ENCODE results near the gene HVCN1. TPM values are rescaled to one million over a fixed set of nuclear protein-coding genes. Genes with fewer than 3 reads are reported as not detected.

Gene HVCN1
- total RNA-seq, 4 donors from 2014 or later, result 1.3 to 6.0 (median 1.9) TPM

DNA sequence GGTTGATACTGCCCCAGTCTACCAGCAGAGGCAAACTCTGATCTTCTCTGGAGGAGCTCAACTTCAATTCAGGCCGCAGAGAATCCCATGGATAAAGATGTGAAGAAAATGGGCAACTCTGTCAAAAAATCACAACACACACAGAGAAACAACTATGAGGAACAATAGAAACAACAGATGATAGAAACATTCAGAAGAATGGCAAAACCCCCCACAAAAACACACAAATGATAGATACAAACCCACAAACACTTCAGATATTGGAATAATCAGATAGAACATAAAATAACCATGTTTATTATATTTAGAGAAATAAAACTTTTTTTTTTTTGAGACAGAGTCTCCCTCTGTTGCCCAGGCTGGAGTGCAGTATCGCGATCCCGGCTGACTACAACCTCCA lies 20.0 kb upstream of the HVCN1 start:
- 96% methylated on average over 4 of the region's 4 CpGs for WGBS
- peaks cover 3% of the 10 kb centered on the region for H3K36me3 ChIP-seq
- no peak for DNase-seq (ENCODE audit: low spot score in 2 of 2)
- no peak for TF ChIP-seq EP300 (IDR thresholded peaks at IDR 0.05)
- TF ChIP-seq, protein P1, sequence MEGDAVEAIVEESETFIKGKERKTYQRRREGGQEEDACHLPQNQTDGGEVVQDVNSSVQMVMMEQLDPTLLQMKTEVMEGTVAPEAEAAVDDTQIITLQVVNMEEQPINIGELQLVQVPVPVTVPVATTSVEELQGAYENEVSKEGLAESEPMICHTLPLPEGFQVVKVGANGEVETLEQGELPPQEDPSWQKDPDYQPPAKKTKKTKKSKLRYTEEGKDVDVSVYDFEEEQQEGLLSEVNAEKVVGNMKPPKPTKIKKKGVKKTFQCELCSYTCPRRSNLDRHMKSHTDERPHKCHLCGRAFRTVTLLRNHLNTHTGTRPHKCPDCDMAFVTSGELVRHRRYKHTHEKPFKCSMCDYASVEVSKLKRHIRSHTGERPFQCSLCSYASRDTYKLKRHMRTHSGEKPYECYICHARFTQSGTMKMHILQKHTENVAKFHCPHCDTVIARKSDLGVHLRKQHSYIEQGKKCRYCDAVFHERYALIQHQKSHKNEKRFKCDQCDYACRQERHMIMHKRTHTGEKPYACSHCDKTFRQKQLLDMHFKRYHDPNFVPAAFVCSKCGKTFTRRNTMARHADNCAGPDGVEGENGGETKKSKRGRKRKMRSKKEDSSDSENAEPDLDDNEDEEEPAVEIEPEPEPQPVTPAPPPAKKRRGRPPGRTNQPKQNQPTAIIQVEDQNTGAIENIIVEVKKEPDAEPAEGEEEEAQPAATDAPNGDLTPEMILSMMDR (IDR thresholded peaks at IDR 0.05), result no peak
- no peak overlapping the region for H3K27ac ChIP-seq
- H3K9me3 ChIP-seq, result no peaks in the 10 kb centered on the region
- H3K27me3 ChIP-seq, result no peaks in the 10 kb centered on the region
- H3K4me3 ChIP-seq, result no peak overlapping the region
- no peaks in the 10 kb centered on the region for H3K4me1 ChIP-seq

DNA sequence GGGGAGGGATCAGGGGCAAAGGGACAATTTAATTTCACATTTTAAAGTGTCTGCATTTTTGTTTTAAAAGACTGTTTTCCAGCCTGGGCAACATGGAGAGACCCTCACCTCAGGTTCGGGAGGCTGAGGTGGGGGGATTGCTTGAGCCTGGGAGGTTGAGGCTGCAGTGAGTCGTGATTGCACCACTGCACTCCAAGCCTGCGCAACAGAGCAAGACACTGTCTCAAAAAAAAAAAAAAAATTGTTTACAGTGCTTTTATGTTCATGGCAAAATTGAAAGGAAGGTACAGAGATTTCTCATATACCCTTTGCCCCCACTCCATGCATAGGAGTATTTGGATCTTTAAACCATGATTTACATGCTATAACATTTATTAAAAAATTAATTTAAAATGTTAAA lies 16.4 kb upstream of the HVCN1 start:
- Histone ChIP-seq H3K9me3 (no peaks in the 10 kb centered on the region), H3K4me3 (no peak overlapping the region), H3K27me3 (no peaks in the 10 kb centered on the region), H3K27ac (no peak overlapping the region), H3K36me3 (no peaks in the 10 kb centered on the region), H3K4me1 (no peaks in the 10 kb centered on the region)
- TF ChIP-seq POLR2AphosphoS5 (IDR thresholded peaks at IDR 0.05) (no peak), EP300 (IDR thresholded peaks at IDR 0.05) (no peak), POLR2A (IDR thresholded peaks at IDR 0.05) (no peak)
- TF ChIP-seq, protein P1 (IDR thresholded peaks at IDR 0.05), result no peak
- no peak for DNase-seq (ENCODE audit: low spot score in 2 of 2)
- 67% methylated on average over 3 of the region's 3 CpGs for WGBS

DNA sequence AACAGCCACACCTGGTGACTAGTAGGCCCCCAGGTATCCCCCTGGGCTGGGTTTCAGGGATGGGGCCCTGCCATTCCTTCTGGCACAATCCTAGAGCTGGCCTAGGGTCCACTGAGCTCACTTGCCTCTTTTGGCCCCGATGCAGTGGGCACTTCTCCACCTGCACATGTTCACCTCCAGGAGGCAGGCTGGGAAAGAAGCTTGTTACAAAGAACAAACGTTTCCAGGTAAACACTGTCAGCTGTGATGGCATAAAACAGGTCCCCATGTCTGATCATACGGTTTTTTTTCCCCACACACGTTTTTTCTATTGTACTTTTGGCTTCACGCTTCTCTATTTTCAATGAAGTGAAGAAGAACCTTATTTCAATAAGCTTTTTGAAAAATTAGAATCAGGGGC lies 15.8 kb upstream of the HVCN1 start:
- WGBS, result 32% methylated on average over 5 of the region's 5 CpGs
- DNase-seq (ENCODE audit: low spot score in 2 of 2), result no peak
- H3K27me3 ChIP-seq, result no peaks in the 10 kb centered on the region
- H3K27ac ChIP-seq, result no peak overlapping the region
- no peak for TF ChIP-seq EP300 (IDR thresholded peaks at IDR 0.05)
- TF ChIP-seq POLR2AphosphoS5 (IDR thresholded peaks at IDR 0.05), result no peak
- TF ChIP-seq POLR2A (IDR thresholded peaks at IDR 0.05), result no peak
- TF ChIP-seq, protein P1 (IDR thresholded peaks at IDR 0.05), result no peak
- H3K4me1 ChIP-seq, result no peaks in the 10 kb centered on the region
- no peaks in the 10 kb centered on the region for H3K36me3 ChIP-seq
- H3K9me3 ChIP-seq, result no peaks in the 10 kb centered on the region
- no peak overlapping the region for H3K4me3 ChIP-seq

DNA sequence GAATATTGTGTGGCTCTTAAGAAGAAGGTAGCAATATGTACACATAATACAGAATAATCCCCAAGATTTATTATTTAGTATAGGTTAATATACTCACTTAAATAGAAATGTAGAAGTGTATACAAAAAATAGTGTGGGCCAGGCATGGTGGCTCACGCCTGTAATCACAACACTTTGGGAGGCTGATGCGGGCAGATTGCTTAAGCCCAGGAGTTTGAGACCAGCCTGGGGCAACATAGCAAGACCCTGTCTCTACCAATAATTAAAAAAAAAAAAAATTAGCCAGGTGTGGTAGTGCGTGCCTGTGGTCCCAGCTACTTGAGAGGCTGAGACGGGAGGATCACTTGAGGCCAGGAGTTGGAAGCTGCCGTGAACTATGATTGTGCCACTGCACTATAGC lies 15.3 kb upstream of the HVCN1 start:
- Histone ChIP-seq H3K9me3 (no peaks in the 10 kb centered on the region), H3K27ac (no peak overlapping the region), H3K27me3 (no peaks in the 10 kb centered on the region), H3K4me1 (no peaks in the 10 kb centered on the region), H3K4me3 (no peak overlapping the region), H3K36me3 (no peaks in the 10 kb centered on the region)
- 87% methylated on average over 5 of the region's 5 CpGs for WGBS
- no peak for DNase-seq (ENCODE audit: low spot score in 2 of 2)
- TF ChIP-seq POLR2A (IDR thresholded peaks at IDR 0.05) (no peak), EP300 (IDR thresholded peaks at IDR 0.05) (no peak), POLR2AphosphoS5 (IDR thresholded peaks at IDR 0.05) (no peak)
- TF ChIP-seq, protein P1 (IDR thresholded peaks at IDR 0.05), result no peak

DNA sequence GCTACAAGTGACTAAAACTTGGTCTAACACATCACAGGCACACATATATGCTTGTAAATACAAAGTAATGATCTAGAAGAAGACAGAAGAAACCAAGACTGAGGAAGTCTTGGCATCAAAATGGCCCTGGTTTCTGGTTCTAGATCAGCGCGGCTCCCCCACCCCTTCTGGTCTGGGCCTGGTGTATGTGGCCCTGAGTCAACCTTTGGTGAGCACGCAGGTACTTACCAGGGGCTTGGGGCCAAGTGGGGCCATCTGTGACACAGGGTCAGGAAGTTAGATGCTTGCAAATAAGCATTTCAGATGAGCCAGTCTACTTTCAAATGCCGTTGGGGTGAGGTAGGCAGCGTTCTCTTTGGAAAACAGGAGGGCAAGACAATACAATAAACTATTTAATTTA lies 13.2 kb upstream of the HVCN1 start:
- no peaks in the 10 kb centered on the region for H3K36me3 ChIP-seq
- no peak overlapping the region for H3K27ac ChIP-seq
- WGBS, result 95% methylated on average over 5 of the region's 5 CpGs
- TF ChIP-seq, protein P1 (IDR thresholded peaks at IDR 0.05), result no peak
- no peak for TF ChIP-seq EP300 (IDR thresholded peaks at IDR 0.05)
- TF ChIP-seq POLR2A (IDR thresholded peaks at IDR 0.05), result no peak
- TF ChIP-seq POLR2AphosphoS5 (IDR thresholded peaks at IDR 0.05), result no peak
- H3K9me3 ChIP-seq, result no peaks in the 10 kb centered on the region
- no peak overlapping the region for H3K4me3 ChIP-seq
- no peak for DNase-seq (ENCODE audit: low spot score in 2 of 2)
- no peaks in the 10 kb centered on the region for H3K27me3 ChIP-seq
- H3K4me1 ChIP-seq, result peaks cover 7% of the 10 kb centered on the region
